ENCODE data around the gene ZNF212. TPM values are rescaled to one million over a fixed set of nuclear protein-coding genes. Genes with fewer than 3 reads are reported as not detected.

ZNF212 gene
- polyA plus RNA-seq, 1 of the 3 experiments (the other 2 are of a cell fraction), result 11.5 TPM

DNA sequence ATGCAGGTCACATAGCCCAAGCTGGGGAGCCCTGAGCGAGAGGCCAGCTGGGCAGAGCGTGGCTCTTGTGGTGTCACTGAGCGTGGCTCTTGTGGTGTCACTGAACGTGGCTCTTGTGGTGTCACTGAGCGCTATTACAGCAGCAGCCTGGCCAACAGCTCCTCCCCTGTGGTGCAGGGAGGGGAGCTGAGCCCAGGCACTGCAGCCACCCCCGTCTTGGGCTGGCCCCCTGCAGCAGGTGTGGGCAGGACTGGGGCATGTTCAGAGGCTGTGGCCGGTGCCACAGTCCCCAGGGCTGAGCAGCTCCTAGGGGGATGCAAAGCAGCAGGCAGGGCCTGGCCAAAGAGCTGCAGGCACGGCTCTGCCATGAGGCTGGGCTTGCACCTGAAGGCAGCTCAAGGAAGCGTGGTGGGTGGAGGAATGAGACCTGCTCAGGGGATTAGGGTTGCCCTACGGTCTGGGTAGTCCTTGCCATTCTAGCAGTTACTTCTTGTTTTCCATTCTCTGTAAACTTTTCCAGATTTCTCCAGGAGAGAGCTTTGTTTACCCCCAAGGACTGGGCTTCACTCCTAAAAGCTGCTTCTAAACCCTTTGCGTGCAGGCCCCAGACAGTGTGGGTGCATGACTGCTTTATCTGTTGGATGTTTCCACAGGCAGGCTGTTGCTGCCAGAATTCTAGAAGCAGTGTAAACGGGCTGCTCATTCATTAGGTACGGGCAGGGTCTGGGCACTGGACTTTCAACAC, 51.8 kb downstream of the ZNF212 start:
- H3K4me3 ChIP-seq (ENCODE audit: low read depth in 2 of 2, low read length in 1 of 2), result no peak overlapping the region
- TF ChIP-seq SIN3A (IDR thresholded peaks at IDR 0.05; ENCODE audit: borderline replicate concordance, low read depth, low read length) (no peak), IRF3 (IDR thresholded peaks at IDR 0.05; ENCODE audit: low read depth, low read length) (no peak)
- H3K27ac ChIP-seq (ENCODE audit: low read depth in 2 of 2, low read length in 1 of 2), result no peak overlapping the region
- H3F3A ChIP-seq (replicated peaks; ENCODE audit: insufficient read depth), result no peaks in the 10 kb centered on the region
- no peaks in the 10 kb centered on the region for H4K20me1 ChIP-seq (ENCODE audit: insufficient read depth)
- DNase-seq, result no peak
- ChIA-PET CTCF (interaction anchor here (1.1 to 1.4 kb wide), 2 partner anchors 19 to 451 kb away, joined by 4 to 9 read pairs; no protein-coding TSS in a partner anchor), POLR2A (no interaction called here)
- H3K4me1 ChIP-seq (ENCODE audit: control insufficient read depth in 1 of 2, insufficient read depth in 2 of 2, low read depth in 1 of 2, low read length in 1 of 2), result peaks cover 0 to 2% of the 10 kb centered on the region in 2 experiments; a peak in 1 of 4 replicates
- 81% methylated on average over 11 of the region's 13 CpGs for WGBS (ENCODE audit: low lambda C conversion rate)
- H2AFZ ChIP-seq (ENCODE audit: low read depth), result no peak overlapping the region
- H3K79me2 ChIP-seq (ENCODE audit: insufficient read depth), result no peaks in the 10 kb centered on the region
- H3K36me3 ChIP-seq (replicated peaks in 1 of 2; ENCODE audit: control insufficient read depth in 1 of 2, insufficient read depth in 2 of 2, low read length in 1 of 2), result peaks cover 0 to 16% of the 10 kb centered on the region in 2 experiments
- no peak overlapping the region for H3K9ac ChIP-seq
- H3K9me3 ChIP-seq, result no peaks in the 10 kb centered on the region
- H3K27me3 ChIP-seq (ENCODE audit: insufficient read depth), result no peaks in the 10 kb centered on the region
- H3K9me2 ChIP-seq, result no peaks in the 10 kb centered on the region
- no peak overlapping the region for H3K4me2 ChIP-seq

DNA sequence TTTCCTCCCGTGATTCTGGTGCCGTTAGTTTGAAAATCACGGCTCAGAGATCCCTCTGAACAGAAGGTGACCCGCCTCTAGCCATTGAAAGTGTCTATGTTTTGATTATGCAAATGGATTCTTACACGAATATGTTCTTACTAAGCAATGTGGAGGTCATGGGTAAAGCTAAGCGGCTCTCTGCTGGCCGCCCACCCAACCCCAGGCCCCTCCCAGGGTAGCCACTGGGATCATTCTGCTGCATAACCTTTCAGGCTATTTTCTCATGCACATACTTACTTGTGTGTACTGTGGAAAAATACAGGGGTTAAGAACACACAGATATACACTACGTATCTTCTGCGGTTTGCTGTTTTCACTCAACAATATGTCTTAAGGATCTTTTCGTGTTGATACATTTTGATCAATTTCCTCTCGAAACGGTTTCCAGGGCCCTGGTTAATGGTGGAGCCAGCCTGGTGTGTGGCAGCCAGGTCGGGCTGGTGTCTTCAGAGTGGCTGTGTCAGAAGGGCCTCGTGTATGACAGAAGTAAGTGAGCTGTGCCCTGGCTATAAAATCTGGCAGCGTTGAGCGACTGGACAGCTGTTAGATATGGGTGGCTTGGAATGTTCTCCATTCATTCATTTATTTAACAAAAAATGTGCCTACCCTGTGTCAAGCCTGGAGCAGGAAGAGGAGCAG, 52.5 kb downstream of the ZNF212 start:
- no peak overlapping the region for H3K4me2 ChIP-seq
- H3K4me1 ChIP-seq (ENCODE audit: control insufficient read depth in 1 of 2, insufficient read depth in 2 of 2, low read depth in 1 of 2, low read length in 1 of 2), result peaks cover 0 to 2% of the 10 kb centered on the region in 2 experiments; a peak in 1 of 4 replicates
- CTCF ChIA-PET, result interaction anchor here (1.1 to 1.3 kb wide), 3 partner anchors 18 to 450 kb away, joined by 3 to 4 read pairs (median 4); no protein-coding TSS in a partner anchor
- no peaks in the 10 kb centered on the region for H4K20me1 ChIP-seq (ENCODE audit: insufficient read depth)
- H3F3A ChIP-seq (replicated peaks; ENCODE audit: insufficient read depth), result no peaks in the 10 kb centered on the region
- no peak overlapping the region for H2AFZ ChIP-seq (ENCODE audit: low read depth)
- no peaks in the 10 kb centered on the region for H3K9me2 ChIP-seq
- no peaks in the 10 kb centered on the region for H3K79me2 ChIP-seq (ENCODE audit: insufficient read depth)
- H3K9me3 ChIP-seq, result no peaks in the 10 kb centered on the region
- H3K36me3 ChIP-seq (replicated peaks in 1 of 2; ENCODE audit: control insufficient read depth in 1 of 2, insufficient read depth in 2 of 2, low read length in 1 of 2), result peaks cover 0 to 16% of the 10 kb centered on the region in 2 experiments
- TF ChIP-seq EZH2phosphoT487 (IDR thresholded peaks at IDR 0.05; ENCODE audit: borderline replicate concordance, low read depth), result no peak
- H3K9ac ChIP-seq, result no peak overlapping the region
- POLR2A ChIA-PET, result no interaction called here
- WGBS (ENCODE audit: low lambda C conversion rate), result 82% methylated on average over 16 of the region's 16 CpGs
- no peaks in the 10 kb centered on the region for H3K27me3 ChIP-seq (ENCODE audit: insufficient read depth)
- H3K4me3 ChIP-seq (ENCODE audit: low read depth in 2 of 2, low read length in 1 of 2), result no peak overlapping the region
- no peak for DNase-seq
- no peak overlapping the region for H3K27ac ChIP-seq (ENCODE audit: low read depth in 2 of 2, low read length in 1 of 2)

GRCh38 chr7:149292462-149292823, 53.0 kb downstream of the ZNF212 start:
- H3K27ac ChIP-seq (ENCODE audit: low read depth in 2 of 2, low read length in 1 of 2), result no peak overlapping the region
- H3K9me2 ChIP-seq, result no peaks in the 10 kb centered on the region
- H4K20me1 ChIP-seq (ENCODE audit: insufficient read depth), result no peaks in the 10 kb centered on the region
- H3K4me1 ChIP-seq (ENCODE audit: control insufficient read depth in 1 of 2, insufficient read depth in 2 of 2, low read depth in 1 of 2, low read length in 1 of 2), result peaks cover 0 to 2% of the 10 kb centered on the region in 2 experiments; a peak in 1 of 4 replicates
- CTCF ChIA-PET, result interaction anchor here (1.3 kb wide), 2 partner anchors 18 to 22 kb away, joined by 3 to 4 read pairs; no protein-coding TSS in a partner anchor
- H3F3A ChIP-seq (replicated peaks; ENCODE audit: insufficient read depth), result no peaks in the 10 kb centered on the region
- H3K4me2 ChIP-seq, result no peak overlapping the region
- H3K36me3 ChIP-seq (replicated peaks in 1 of 2; ENCODE audit: control insufficient read depth in 1 of 2, insufficient read depth in 2 of 2, low read length in 1 of 2), result peaks cover 0 to 16% of the 10 kb centered on the region in 2 experiments
- WGBS (ENCODE audit: low lambda C conversion rate), result 88% methylated on average over 9 of the region's 9 CpGs
- POLR2A ChIA-PET, result no interaction called here
- no peaks in the 10 kb centered on the region for H3K27me3 ChIP-seq (ENCODE audit: insufficient read depth)
- H3K4me3 ChIP-seq (ENCODE audit: low read depth in 2 of 2, low read length in 1 of 2), result no peak overlapping the region
- H2AFZ ChIP-seq (ENCODE audit: low read depth), result no peak overlapping the region
- no peaks in the 10 kb centered on the region for H3K9me3 ChIP-seq
- H3K79me2 ChIP-seq (ENCODE audit: insufficient read depth), result no peaks in the 10 kb centered on the region
- H3K9ac ChIP-seq, result no peak overlapping the region
- peak; percentile 25 for DNase-seq
- TF ChIP-seq USF1 (IDR thresholded peaks at IDR 0.05; ENCODE audit: borderline replicate concordance, low read depth) (no peak), NRF1 (IDR thresholded peaks at IDR 0.05; ENCODE audit: low read depth, low read length) (no peak), MEF2A (IDR thresholded peaks at IDR 0.05; ENCODE audit: borderline replicate concordance, low read depth) (no peak), SMC3 (IDR thresholded peaks at IDR 0.05; ENCODE audit: low read depth, low read length) (no peak), RCOR1 (IDR thresholded peaks at IDR 0.05; ENCODE audit: low read length) (no peak), JUND (IDR thresholded peaks at IDR 0.05) (no peak), CTCF (IDR thresholded peaks at IDR 0.05) (no peak), GATA2 (CRISPR knock-in tag; IDR thresholded peaks at IDR 0.05) (no peak), FOXJ3 (CRISPR knock-in tag; IDR thresholded peaks at IDR 0.05) (no peak), SIN3A (IDR thresholded peaks at IDR 0.05; ENCODE audit: borderline replicate concordance, low read depth, low read length) (no peak), RAD21 (IDR thresholded peaks at IDR 0.05; ENCODE audit: low read length) (no peak), TCF12 (IDR thresholded peaks at IDR 0.05) (no peak)

Measured in SK-N-SH (cell line).